ENCODE measurements around the gene VAV1. TPM values are rescaled to one million over a fixed set of nuclear protein-coding genes. Genes with fewer than 3 reads are reported as not detected.

Gene VAV1
- total and polyA plus RNA-seq, 9 of the 15 experiments (the other 6 are each of a cell fraction or from before 2014, with no cell fraction given) = 0.46 to 20.1 (median 11.1) TPM

DNA sequence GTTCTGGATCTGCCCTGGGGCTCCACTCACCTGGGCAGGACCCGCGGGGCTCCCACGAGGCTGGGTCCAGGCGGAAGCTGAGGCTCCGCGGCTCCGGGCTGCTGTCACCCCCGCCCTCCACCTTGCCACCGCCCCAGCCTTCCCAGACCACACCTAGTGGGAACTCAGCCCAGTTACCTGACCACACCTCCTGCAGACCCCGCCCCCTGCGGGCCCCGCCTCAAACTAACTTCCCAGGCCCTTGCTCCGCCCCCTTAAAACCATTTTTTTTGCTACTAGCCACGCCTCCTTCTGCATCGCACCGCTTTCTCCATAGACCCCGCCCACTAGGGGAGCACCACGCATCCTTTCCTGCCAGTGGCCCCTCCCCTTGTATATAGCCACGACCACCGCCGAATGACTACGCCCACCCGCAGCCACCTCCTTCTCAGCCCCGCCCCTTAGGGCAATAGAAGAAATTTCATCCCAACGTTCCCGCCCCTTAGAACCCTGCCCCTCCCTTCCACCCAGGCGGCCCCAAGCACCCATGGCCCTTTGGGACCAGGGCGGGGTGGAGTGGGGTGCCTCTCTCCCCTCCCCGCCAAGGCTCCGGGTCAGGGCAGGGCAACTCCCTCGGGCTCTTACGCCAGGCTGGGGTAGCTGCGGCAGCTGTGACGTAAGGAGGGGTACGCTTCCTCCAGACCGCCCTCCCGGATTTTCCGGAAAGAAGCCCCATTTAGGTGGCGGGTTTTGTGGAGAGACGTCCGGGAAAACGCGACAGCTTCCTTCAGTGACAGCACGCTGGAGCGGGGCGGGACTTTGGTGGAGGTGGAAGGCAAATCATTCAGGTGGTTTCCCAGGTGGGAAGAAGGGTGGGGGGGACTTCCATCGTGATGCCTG lies 4.9 kb upstream of the VAV1 start, which contains the start of gene SH2D3A (continued):
- TF ChIP-seq PBX2 (CRISPR knock-in tag; IDR thresholded peaks at IDR 0.05; ENCODE audit: low read depth) = no peak
- TF ChIP-seq PBX2 (tag; conservative IDR thresholded peaks at IDR 0.05; ENCODE audit: low read depth) = no peak
- no peak; the same call in 1 of the 2 replicates for TF ChIP-seq GABPB1 (CRISPR knock-in tag; IDR thresholded peaks at IDR 0.05)
- TF ChIP-seq ZNF263 (CRISPR knock-in tag; IDR thresholded peaks at IDR 0.05; ENCODE audit: borderline replicate concordance) = peak; percentile 97
- no peak for TF ChIP-seq TRIM24 (IDR thresholded peaks at IDR 0.05)
- TF ChIP-seq SAFB (IDR thresholded peaks at IDR 0.05; ENCODE audit: borderline replicate concordance, low read depth, low read length) = peak; percentile 30; the same call in 1 of the 2 replicates
- TF ChIP-seq ZBTB26 (CRISPR knock-in tag; IDR thresholded peaks at IDR 0.05) = no peak
- no peak for TF ChIP-seq CEBPZ (IDR thresholded peaks at IDR 0.05; ENCODE audit: borderline replicate concordance, low read depth, low read length)
- no peak for TF ChIP-seq C11orf30 (IDR thresholded peaks at IDR 0.05; ENCODE audit: low read depth)
- no peak for TF ChIP-seq DIDO1 (tag; IDR thresholded peaks at IDR 0.05; ENCODE audit: low read depth)
- TF ChIP-seq TAF7 (tag; IDR thresholded peaks at IDR 0.05) = no peak
- no peak for TF ChIP-seq FOXO4 (CRISPR knock-in tag; IDR thresholded peaks at IDR 0.05)
- no peak for TF ChIP-seq BRF1 (IDR thresholded peaks at IDR 0.05; ENCODE audit: borderline replicate concordance, extremely low read depth, insufficient read length)
- TF ChIP-seq HDAC8 (tag; IDR thresholded peaks at IDR 0.05) = no peak
- peak; percentile 98 for TF ChIP-seq ZNF384 (IDR thresholded peaks at IDR 0.05; ENCODE audit: low read depth, low read length)
- TF ChIP-seq CBFA2T2 (conservative IDR thresholded peaks at IDR 0.05) = no peak
- peak; percentile 39; the same call in 1 of the 2 replicates for TF ChIP-seq ATF7 (IDR thresholded peaks at IDR 0.05)
- TF ChIP-seq GABPA (tag; conservative IDR thresholded peaks at IDR 0.05; ENCODE audit: low read depth) = no peak
- no peak for TF ChIP-seq SNIP1 (IDR thresholded peaks at IDR 0.05; ENCODE audit: low read depth)

Measured in K562 (cell line).